Medulla oblongata (tissue), 1 donor: Measurements from ENCODE around the gene RANBP3.
"Not testable (repeated sequence)": the region's sequence is repeated elsewhere in the genome, so short reads cannot be mapped to it uniquely, and the experiment has no call there.

Experiments
- DNase-seq: peaks from one replicate; pipeline ENCODE4 v3.0.0-alpha.2; 2015; ENCODE audit errors: extremely low spot score

RANBP3 gene, protein sequence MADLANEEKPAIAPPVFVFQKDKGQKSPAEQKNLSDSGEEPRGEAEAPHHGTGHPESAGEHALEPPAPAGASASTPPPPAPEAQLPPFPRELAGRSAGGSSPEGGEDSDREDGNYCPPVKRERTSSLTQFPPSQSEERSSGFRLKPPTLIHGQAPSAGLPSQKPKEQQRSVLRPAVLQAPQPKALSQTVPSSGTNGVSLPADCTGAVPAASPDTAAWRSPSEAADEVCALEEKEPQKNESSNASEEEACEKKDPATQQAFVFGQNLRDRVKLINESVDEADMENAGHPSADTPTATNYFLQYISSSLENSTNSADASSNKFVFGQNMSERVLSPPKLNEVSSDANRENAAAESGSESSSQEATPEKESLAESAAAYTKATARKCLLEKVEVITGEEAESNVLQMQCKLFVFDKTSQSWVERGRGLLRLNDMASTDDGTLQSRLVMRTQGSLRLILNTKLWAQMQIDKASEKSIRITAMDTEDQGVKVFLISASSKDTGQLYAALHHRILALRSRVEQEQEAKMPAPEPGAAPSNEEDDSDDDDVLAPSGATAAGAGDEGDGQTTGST

GRCh38 chr19:5977785-5978605 is at the start of gene RANBP3:
RANBP3 (minus strand) TSS chr19:5978140; CDS start chr19:5978082, 58 bp downstream.
- DNase-seq: peak; percentile 98

GRCh38 chr19:6026390-6027227 is 48.7 kb upstream of the RANBP3 start:
- DNase-seq: no peak

DNA sequence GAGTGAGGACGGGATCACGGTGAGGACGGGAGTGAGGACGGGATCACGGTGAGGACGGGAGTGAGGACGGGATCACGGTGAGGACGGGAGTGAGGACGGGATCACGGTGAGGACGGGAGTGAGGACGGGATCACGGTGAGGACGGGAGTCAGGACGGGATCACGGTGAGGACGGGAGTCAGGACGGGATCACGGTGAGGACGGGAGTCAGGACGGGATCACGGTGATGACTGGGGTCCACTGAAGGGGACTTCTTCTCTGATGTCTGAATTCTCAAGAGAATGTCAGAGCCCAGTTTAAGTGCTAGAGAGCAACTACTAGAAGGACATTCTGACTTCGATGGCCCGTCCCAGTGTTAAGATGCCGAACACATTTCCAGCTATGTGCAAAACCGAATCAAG is 46.8 kb upstream of the RANBP3 start:
- DNase-seq: not testable (repeated sequence)

- no peak for DNase-seq
Measured at GRCh38 chr19:6023936-6024335, 46.0 kb upstream of the RANBP3 start.

DNA sequence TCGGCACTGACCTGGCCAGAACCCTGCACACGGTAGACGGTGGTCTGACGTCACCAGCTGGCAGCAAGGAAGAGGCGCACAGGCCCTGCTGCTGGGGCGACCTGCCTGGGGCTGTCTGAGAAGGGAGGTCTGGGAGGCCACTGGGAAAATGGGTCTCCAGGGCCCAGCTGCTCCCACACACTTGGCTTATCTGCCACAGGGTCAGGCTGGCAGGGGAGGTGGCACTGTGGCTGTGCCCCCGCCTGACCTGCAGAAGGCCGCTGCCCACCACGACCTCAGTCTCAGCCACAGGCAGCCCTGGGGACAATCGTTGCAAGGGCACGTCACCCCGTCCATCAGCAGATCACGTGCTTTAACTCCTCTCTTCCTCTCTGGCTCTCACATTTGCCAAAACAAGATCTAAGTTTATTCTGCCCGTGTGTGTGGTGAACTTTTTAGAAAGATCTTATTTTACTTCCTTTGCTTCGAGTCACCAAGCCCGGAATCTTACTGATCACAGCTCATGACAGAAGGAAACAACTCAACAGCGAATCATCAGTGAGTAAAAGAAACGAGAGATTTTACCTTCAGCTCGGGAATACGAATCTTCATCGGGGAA is 45.2 kb upstream of the RANBP3 start:
- DNase-seq: no peak

GRCh38 chr19:6022570-6023064 is 44.7 kb upstream of the RANBP3 start:
- no peak for DNase-seq

- peak; percentile 90 for DNase-seq
Measured at GRCh38 chr19:6021878-6022569, 44.1 kb upstream of the RANBP3 start.

DNA sequence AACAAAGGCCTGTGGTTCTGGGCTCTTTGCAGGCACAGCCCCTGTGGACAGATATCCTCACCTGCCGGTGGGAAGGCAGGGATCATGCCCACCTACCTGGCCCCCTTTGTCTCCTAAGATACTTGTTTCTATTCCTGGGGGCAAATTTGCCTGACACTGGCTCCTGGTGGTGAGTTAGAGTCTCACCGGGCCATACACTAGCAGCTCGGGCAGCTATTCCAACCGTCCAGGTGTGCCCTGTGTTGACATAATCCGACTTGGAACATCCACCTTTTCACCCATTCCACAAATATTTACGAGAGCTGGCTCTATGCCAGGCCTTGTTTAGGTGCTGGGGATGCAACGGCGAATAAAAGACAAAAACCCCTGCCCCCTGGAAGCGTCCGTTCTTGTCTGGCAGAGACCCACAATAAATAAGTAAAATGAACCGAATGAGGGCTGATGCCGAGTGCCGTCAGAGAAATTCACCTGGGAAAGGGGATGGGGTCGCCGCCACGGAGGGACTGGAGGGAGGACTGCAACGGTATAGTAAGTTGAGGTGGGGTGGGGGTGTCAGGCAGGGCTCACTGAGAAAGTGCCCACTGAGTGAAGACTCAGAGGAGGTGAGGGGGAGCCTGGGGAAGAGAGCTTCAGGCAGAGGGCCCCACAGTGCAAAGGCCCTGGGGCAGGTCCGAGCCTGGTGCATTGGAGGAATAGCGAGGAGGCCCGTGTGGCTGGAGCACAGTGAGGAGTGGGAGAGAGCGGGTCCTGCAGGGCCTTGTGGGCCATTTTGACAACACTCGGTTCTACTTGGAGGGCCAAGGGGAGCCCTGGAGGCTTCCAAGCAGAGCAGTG is 43.2 kb upstream of the RANBP3 start:
- no peak for DNase-seq

DNA sequence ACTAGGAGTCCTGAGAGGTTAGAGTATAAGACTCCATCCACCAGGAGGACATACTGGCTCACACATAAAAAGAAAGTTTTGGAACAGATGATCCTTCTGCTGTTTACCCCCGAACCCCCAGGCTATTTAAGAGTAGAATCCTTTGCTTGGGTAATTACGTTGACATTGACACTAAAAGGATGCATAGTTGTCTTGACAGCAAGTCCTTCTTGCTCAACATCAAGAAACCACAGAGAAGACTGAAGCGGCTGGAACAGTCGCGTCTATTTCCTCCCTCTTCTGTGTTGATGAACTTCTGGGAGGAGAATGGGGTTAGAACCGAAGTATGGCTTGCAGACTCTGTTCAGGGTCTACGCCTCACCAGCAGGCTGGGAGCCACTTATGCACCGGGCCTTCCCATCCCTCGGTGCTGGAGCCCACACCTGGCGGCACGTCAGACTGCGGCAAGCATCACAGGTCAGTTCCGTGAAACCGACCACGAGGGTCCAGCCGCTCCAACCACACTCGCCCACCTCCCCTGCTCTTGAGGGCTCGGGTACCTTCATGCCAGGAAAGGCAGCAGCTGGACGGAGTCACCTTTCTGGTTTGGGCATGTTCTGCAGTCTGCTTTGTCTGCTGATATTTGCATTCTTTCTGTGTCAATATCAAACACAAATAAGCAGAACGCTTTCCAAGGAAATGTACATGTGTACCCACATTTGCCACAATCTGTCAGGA is 42.4 kb upstream of the RANBP3 start:
- DNase-seq: no peak

DNA sequence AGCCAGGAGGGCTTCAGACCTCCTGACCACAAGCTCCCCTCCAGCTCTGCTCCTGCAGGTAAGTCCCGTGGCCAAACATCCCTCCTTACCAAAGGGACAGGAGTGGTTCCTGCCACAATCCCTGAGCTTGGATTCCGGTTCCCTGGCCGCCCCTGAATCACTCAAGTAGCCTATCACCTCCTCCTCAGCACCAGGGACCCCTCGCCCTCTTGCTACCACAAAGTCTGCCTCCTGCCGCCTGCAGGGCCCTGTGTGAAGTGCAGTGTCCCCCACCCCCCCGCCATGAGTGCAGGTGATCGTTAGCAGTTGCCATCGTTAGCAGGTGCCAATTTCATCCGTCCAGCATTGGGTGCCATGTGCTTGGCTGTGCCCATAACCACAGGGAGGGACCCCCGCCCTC is 40.8 kb upstream of the RANBP3 start:
- no peak for DNase-seq

DNA sequence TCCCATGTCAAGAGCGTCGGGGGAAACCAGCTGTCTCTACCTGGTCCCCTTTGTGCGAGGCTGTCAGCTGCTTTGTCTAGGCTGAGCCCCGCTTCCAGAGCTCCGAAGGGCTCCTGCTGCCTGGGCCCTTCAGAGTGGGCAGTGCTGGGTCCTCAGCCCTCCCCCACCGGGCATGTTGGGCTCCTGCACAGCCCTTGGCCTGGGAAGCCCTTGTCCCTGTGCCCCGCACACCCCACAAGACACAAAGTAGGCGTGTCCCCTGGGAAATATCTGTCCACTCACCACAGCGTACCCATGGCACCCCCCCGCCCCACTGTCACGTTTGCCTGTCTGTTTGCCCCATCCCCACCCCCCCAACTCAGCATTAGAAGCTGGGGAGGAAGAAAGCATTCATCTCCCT is 39.6 kb upstream of the RANBP3 start:
- no peak for DNase-seq

DNA sequence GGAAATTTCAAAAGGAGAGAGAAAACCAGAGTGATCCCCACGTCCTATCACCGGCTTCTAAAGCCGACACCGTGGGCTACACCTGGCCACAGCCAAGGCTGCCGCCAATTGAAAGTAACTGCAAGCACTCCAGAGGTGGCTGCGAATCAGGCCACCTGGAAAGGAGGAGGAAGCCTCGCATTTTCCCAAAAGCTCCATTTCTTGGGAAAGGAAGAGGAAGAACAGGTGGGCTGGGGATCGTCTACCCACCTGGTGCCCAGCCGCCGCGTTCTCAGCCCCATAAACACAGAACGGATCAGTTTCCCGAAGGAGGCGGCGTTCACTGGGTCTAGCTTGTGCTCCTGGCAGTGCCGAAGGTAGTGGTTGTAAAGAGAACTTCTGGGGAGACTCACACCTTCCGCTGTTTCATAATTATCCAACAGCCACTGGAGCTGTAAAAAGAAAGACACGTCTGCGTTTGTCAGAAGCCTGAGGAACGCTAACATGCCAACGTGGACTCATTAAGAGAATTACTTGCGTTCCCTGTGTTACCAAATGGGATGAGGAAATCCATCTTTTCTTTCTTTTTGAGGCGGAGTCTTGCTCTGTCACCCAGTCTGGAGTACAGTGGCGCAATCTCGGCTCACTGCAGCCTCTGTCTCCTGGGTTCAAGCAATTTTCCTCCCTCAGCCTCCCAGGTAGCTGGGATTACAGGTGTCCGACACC is 38.1 kb upstream of the RANBP3 start:
- DNase-seq: no peak

DNA sequence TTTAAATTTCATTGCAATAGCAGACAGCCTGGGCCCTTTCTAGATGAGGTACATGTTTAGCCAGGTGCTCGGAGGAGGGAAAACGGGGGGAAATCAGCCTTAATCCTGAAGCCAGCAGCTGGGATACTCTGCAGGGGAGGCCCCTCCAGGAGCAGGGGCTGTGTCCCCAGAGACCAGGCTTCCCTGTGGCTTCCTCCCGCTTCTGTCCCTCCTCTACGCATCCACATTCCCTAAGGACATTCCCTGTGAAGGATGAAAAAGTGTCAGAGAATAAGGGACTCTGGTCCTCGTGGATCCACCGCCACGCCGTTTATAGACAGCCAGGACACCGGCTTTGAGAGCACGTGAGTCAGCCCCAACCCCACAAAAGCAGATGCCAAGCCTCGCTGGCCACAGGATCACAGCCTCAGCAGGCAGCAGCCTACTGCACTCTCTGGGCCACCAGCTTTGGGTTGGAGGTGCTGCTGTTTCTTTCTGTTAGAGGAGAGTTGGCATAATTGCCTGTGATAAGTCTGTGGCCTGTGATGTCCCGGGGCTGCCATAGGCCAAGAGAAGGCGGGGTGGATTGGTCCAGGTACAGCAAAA is 36.7 kb upstream of the RANBP3 start:
- no peak for DNase-seq

- no peak for DNase-seq
Measured at GRCh38 chr19:6012426-6013170, 34.7 kb upstream of the RANBP3 start.

DNA sequence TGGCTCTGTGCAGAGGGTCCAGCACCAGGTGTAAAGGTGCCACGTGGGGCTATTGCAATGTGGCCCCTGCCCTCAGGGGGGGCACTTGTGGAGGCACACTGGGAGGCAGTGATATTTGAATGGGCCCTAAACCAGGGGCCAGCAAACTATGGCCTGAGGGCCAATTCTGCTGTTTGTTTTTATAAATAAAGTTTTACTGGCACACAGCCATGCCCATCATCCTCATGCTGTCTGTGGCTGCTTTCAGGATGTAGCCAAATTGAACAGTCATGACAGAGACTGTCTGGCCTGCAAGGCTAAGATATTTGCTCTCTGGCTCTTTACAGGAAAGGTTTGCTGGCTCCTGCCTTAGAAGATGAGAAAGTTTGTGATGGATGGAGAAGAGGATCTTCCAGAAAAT is 33.9 kb upstream of the RANBP3 start:
- DNase-seq: no peak

DNA sequence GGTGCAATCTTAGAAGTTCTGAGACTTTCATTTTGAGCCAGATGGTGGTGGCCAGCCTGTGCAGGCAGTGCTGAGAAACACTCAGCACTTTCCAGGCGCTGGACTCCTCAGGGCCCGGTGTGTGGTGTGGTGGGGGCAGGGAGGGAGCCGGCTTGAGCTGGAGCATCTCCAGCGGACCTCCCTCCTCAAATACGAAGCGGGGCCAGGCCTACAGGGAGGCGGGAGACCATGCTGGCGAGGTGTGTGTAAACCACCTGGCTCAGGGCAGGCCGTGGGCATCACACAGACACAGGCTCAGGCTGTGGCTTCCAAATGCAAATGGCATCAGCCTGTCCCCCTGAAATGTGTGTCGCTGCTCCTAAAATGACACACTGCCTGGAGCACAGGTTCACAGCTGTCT is 33.3 kb upstream of the RANBP3 start:
- DNase-seq: no peak

- DNase-seq: no peak
Measured at GRCh38 chr19:6010107-6010506, 32.2 kb upstream of the RANBP3 start.
